Vagina (tissue), 2 donors: ENCODE data around the gene CCBE1. TPM values are rescaled to one million over a fixed set of nuclear protein-coding genes. Genes with fewer than 3 reads are reported as not detected.

Source experiments
- DNase-seq, 2 donors: peaks; one replicate each; pipeline ENCODE4 v3.0.0-alpha.2; 2017; ENCODE audit errors: extremely low spot score in 2 of 2
- H3K27ac ChIP-seq: fragments of 200-600 bp; sonication (generic); one replicate; pipeline ENCODE4 v1.5.1; 2019
- H3K27me3 ChIP-seq: fragments of 200-600 bp; sonication (generic); one replicate; pipeline ENCODE4 v1.5.1; 2019
- H3K36me3 ChIP-seq, 2 donors: fragments of 200-600 bp; sonication (generic); one replicate each; pipeline ENCODE4 v1.5.1; 2017 to 2019
- H3K4me1 ChIP-seq: fragments of 200-600 bp; sonication (generic); one replicate; pipeline ENCODE4 v1.5.1; 2019
- H3K4me3 ChIP-seq, 2 donors: fragments of 200-600 bp; sonication (generic); 1 replicate in 1 of 2; 2 replicates in 1 of 2; pipeline ENCODE4 v1.5.1; 2016 to 2019
- H3K9me3 ChIP-seq: fragments of 200-600 bp; sonication (generic); one replicate; pipeline ENCODE4 v1.5.1; 2019
- POLR2A ChIP-seq, 2 donors: fragments of 450-650 bp; IDR thresholded peaks; one replicate each; pipeline ENCODE4 v1.6.1; 2017; ENCODE audit warnings: antibody characterized with exemption in 2 of 2, mild to moderate bottlenecking in 2 of 2, moderate library complexity in 2 of 2
- POLR2AphosphoS5 ChIP-seq, 2 donors: sonication (generic); formaldehyde crosslinking; IDR thresholded peaks; one replicate each; pipeline ENCODE4 v1.9.0; 2017; ENCODE audit warnings: antibody characterized with exemption in 2 of 2, mild to moderate bottlenecking in 2 of 2, low read depth in 1 of 2; ENCODE audit not compliant: insufficient read depth in 1 of 2
- intact Hi-C: fragments of 100-400 bp; cut with DNase I; formaldehyde crosslinking; loops from one replicate; pipeline ENCODE4 v1.15.1; 2023
- total RNA-seq: library from RNA; depleted of rRNA; stranded (reverse); fragments of >200 nt; gene quantifications from one replicate; pipeline ENCODE4 v1.2.3, GENCODE V29; 2016
- TF ChIP-seq, protein P1 (sequence below), 3 experiments: fragments of 450-650 bp in 2 of 3; fragments of 200-600 bp in 1 of 3; sonication (generic) in 1 of 3; IDR thresholded peaks; one replicate each; pipeline ENCODE4 v1.5.1; 2017 to 2019; ENCODE audit warnings: antibody characterized with exemption in 3 of 3, mild to moderate bottlenecking in 2 of 3, moderate library complexity in 2 of 3

Gene CCBE1
- total RNA-seq, 1 donor from 2014 or later: 2.9 TPM

DNA sequence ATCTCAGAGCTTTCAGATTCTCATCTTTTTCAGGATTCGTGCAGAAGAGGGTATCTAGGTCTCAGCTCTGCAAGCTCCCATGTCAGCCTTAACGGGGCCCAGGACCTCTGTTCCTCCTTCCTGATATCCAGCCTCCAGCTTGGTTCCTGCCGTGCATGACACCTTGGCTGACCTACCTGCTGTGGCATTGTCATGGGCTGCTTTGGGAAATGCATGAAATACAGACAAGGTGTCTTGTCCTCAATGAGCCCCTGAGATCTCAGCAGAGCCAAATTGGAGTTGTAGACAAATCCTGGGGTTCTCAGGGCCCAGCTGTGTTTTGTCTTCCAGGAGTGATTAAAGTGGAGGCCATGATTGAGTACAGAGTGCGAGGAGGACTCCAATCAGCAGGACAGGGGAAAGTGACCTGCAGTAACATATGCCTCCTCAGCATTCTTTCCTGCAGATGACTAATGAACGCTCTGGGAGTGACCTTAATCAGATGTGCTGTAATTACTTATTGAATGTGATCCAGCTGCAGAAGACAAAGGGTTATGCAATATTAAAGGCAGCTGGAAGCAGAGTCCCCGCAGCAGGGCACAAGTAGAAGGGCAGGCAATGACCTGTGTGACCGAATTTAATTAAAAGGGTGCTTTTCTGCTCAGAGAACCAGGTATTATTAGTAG is 141.1 kb downstream of the CCBE1 start:
- TF ChIP-seq POLR2A (IDR thresholded peaks at IDR 0.05): no peak
- peak in 1 of 2 donors; percentile 44 for TF ChIP-seq POLR2AphosphoS5 (IDR thresholded peaks at IDR 0.05; ENCODE audit: insufficient read depth in 1 of 2, low read depth in 1 of 2)
- no peak overlapping the region for H3K27ac ChIP-seq
- no peaks in the 10 kb centered on the region for H3K27me3 ChIP-seq
- intact Hi-C loops: no loop called here
- peaks cover 14% of the 10 kb centered on the region for H3K4me1 ChIP-seq
- H3K36me3 ChIP-seq: no peaks in the 10 kb centered on the region
- H3K4me3 ChIP-seq: no peak overlapping the region
- no peak for DNase-seq
- no peaks in the 10 kb centered on the region for H3K9me3 ChIP-seq

DNA sequence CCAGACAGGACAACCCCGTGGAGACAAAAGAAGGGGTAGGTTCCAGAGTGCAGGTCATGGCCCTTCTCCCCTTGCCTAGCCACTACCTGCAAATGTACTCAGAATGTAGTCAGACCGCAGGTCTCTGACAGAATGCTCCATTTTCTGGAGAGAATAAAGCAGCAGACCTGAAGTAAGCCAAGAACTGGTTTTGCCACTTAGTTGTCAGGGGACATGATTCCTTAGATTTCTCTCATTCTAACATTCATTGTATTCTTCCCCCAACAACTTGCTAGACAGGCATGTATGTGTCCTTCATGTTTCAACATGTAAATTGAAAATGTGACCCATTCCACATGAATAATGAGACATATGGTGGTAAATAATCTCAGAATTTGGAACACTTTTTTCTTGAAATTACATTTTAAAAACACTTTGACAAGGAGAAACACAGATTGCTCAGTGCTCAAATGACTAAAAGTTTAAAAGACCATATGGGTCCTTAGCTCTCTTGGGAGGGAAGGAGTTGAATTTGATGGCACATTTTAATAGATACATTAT is 142.4 kb downstream of the CCBE1 start:
- H3K4me3 ChIP-seq: no peak overlapping the region
- TF ChIP-seq POLR2A (IDR thresholded peaks at IDR 0.05) (no peak), POLR2AphosphoS5 (IDR thresholded peaks at IDR 0.05; ENCODE audit: insufficient read depth in 1 of 2, low read depth in 1 of 2) (no peak)
- TF ChIP-seq, protein P1, sequence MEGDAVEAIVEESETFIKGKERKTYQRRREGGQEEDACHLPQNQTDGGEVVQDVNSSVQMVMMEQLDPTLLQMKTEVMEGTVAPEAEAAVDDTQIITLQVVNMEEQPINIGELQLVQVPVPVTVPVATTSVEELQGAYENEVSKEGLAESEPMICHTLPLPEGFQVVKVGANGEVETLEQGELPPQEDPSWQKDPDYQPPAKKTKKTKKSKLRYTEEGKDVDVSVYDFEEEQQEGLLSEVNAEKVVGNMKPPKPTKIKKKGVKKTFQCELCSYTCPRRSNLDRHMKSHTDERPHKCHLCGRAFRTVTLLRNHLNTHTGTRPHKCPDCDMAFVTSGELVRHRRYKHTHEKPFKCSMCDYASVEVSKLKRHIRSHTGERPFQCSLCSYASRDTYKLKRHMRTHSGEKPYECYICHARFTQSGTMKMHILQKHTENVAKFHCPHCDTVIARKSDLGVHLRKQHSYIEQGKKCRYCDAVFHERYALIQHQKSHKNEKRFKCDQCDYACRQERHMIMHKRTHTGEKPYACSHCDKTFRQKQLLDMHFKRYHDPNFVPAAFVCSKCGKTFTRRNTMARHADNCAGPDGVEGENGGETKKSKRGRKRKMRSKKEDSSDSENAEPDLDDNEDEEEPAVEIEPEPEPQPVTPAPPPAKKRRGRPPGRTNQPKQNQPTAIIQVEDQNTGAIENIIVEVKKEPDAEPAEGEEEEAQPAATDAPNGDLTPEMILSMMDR (IDR thresholded peaks at IDR 0.05): no peak
- H3K27ac ChIP-seq: no peak overlapping the region
- peaks cover 20% of the 10 kb centered on the region for H3K4me1 ChIP-seq
- no peaks in the 10 kb centered on the region for H3K27me3 ChIP-seq
- no peak for DNase-seq
- H3K36me3 ChIP-seq: no peaks in the 10 kb centered on the region
- intact Hi-C loops: no loop called here
- H3K9me3 ChIP-seq: no peaks in the 10 kb centered on the region

DNA sequence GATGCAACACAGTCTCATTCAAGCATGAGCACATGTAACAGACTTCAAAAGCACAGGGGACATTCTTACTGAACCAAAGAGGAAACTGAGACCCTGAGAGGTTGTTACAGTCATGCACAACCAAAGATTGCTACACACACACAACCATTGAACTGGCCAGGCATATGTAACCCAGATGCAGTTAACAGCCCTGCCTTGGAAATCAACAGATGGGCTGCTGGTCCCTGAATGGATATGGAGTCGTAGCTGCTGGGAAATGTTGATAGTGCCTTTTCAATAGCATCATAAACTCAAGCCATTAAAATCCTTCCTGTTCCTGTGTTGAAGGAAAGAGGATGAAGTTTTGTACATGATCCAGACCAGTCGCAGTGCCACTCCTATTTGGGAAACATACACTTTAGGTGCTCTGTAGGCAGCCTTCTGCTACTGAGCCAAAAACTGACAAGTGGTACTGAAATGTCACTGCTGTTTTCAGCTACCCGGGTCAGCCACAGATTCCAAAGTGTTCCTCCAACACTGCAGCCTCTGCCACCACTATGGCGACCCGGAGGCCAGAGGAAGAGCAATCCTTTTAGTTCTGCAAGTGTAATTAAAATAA is 143.9 kb downstream of the CCBE1 start:
- H3K27me3 ChIP-seq: no peaks in the 10 kb centered on the region
- peaks cover 26% of the 10 kb centered on the region for H3K4me1 ChIP-seq
- intact Hi-C loops: no loop called here
- DNase-seq: no peak
- H3K27ac ChIP-seq: no peak overlapping the region
- H3K9me3 ChIP-seq: no peaks in the 10 kb centered on the region
- H3K36me3 ChIP-seq: no peaks in the 10 kb centered on the region
- no peak overlapping the region for H3K4me3 ChIP-seq
- TF ChIP-seq POLR2AphosphoS5 (IDR thresholded peaks at IDR 0.05; ENCODE audit: insufficient read depth in 1 of 2, low read depth in 1 of 2) (no peak), POLR2A (IDR thresholded peaks at IDR 0.05) (no peak)
- TF ChIP-seq, protein P1 (IDR thresholded peaks at IDR 0.05): no peak

GRCh38 chr18:59551902-59552635 is 145.2 kb downstream of the CCBE1 start:
- peaks cover 34% of the 10 kb centered on the region for H3K4me1 ChIP-seq
- no peaks in the 10 kb centered on the region for H3K9me3 ChIP-seq
- DNase-seq: no peak
- H3K27me3 ChIP-seq: no peaks in the 10 kb centered on the region
- H3K27ac ChIP-seq: no peak overlapping the region
- no peaks in the 10 kb centered on the region for H3K36me3 ChIP-seq
- intact Hi-C loops: no loop called here
- TF ChIP-seq, protein P1 (IDR thresholded peaks at IDR 0.05): no peak
- H3K4me3 ChIP-seq: no peak overlapping the region

DNA sequence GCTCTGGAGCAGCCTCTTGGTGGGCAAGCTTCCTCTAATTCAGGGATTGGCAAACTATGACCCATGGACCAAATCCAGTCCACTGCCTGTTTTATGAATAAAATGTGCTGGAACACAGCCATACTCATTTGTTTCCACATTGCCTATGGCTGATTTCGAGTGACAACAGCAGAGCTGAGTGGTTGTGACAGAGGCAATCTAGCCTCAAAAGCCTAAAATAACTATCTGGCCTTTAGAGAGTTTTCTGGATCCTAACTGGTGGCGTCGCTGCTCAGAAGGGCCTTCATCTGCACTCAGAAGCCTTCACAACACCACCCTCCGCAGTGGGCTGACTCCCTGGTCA is 147.1 kb downstream of the CCBE1 start:
- Histone ChIP-seq H3K4me3 (no peak overlapping the region), H3K27ac (no peak overlapping the region), H3K4me1 (peaks cover 21% of the 10 kb centered on the region), H3K27me3 (no peaks in the 10 kb centered on the region), H3K36me3 (no peaks in the 10 kb centered on the region), H3K9me3 (no peaks in the 10 kb centered on the region)
- intact Hi-C loops: no loop called here
- TF ChIP-seq POLR2A (IDR thresholded peaks at IDR 0.05) (no peak), POLR2AphosphoS5 (IDR thresholded peaks at IDR 0.05; ENCODE audit: insufficient read depth in 1 of 2, low read depth in 1 of 2) (no peak)
- TF ChIP-seq, protein P1 (IDR thresholded peaks at IDR 0.05): no peak
- DNase-seq: no peak
